HEK293T (cell line): ENCODE measurements around the gene PHF1.

Experiments used
- CTCF ChIA-PET: fragments of 350-600 bp; formaldehyde crosslinking; extraction: SDS; loops from one replicate; lab custom pipeline; 2021; ENCODE audit warnings: antibody characterized with exemption, inconsistent platforms; lab: Yijun Ruan, JAX
- POLR2A ChIA-PET: fragments of 350-600 bp; formaldehyde crosslinking; extraction: SDS; loops from one replicate; lab custom pipeline; 2020; ENCODE audit warnings: antibody characterized with exemption, inconsistent platforms; lab: Yijun Ruan, JAX
- DNase-seq: peaks from one replicate; pipeline ENCODE4 v3.0.0; 2012; ENCODE audit warnings: mixed read lengths; ENCODE audit errors: extremely low spot score
- ARNT ChIP-seq: fragments of 450-650 bp; IDR thresholded peaks from 2 replicates; pipeline ENCODE4 v1.6.1; 2017; ENCODE audit warnings: mild to moderate bottlenecking
- BHLHE40 ChIP-seq: fragments of 450-650 bp; IDR thresholded peaks from 2 replicates; pipeline ENCODE4 v1.6.1; 2016; ENCODE audit warnings: mild to moderate bottlenecking, moderate library complexity, borderline replicate concordance
- CTBP1 ChIP-seq: fragments of 450-650 bp; IDR thresholded peaks from 2 replicates; pipeline ENCODE4 v1.6.1; 2016; ENCODE audit warnings: borderline replicate concordance
- ELF4 ChIP-seq: fragments of 450-650 bp; IDR thresholded peaks from 2 replicates; pipeline ENCODE4 v1.6.1; 2017; ENCODE audit warnings: antibody characterized with exemption
- FOXA1 ChIP-seq: fragments of 450-650 bp; IDR thresholded peaks from 2 replicates; pipeline ENCODE4 v1.6.1; 2016; ENCODE audit warnings: mild to moderate bottlenecking
- FOXK2 ChIP-seq: fragments of 450-650 bp; IDR thresholded peaks from 2 replicates; pipeline ENCODE4 v1.6.1; 2016; ENCODE audit warnings: mild to moderate bottlenecking
- FOXM1 ChIP-seq: fragments of 450-650 bp; IDR thresholded peaks from 2 replicates; pipeline ENCODE4 v1.6.1; 2017; ENCODE audit warnings: mild to moderate bottlenecking, borderline replicate concordance
- HDGF ChIP-seq: fragments of 450-650 bp; IDR thresholded peaks from 2 replicates; pipeline ENCODE4 v1.6.1; 2017; ENCODE audit warnings: antibody characterized with exemption, borderline replicate concordance
- L3MBTL2 ChIP-seq: fragments of 450-650 bp; conservative IDR thresholded peaks from 2 replicates; pipeline ENCODE4 v1.6.1; 2016; ENCODE audit warnings: mild to moderate bottlenecking
- LEF1 ChIP-seq: fragments of 450-650 bp; IDR thresholded peaks from 2 replicates; pipeline ENCODE4 v1.6.1; 2017; ENCODE audit warnings: mild to moderate bottlenecking, borderline replicate concordance
- NFRKB ChIP-seq: fragments of 450-650 bp; IDR thresholded peaks from 2 replicates; pipeline ENCODE4 v1.6.1; 2016; ENCODE audit warnings: mild to moderate bottlenecking, moderate library complexity
- SP1 ChIP-seq: fragments of 450-650 bp; IDR thresholded peaks from 2 replicates; pipeline ENCODE4 v1.6.1; 2017
- SUZ12 ChIP-seq: fragments of 450-650 bp; IDR thresholded peaks from 2 replicates; pipeline ENCODE4 v1.6.1; 2016; ENCODE audit warnings: mild to moderate bottlenecking
- TARDBP ChIP-seq: fragments of 450-650 bp; IDR thresholded peaks from 2 replicates; pipeline ENCODE4 v1.6.1; 2016
- ZNF384 ChIP-seq: fragments of 450-650 bp; IDR thresholded peaks from 2 replicates; pipeline ENCODE4 v1.6.1; 2016
- TF ChIP-seq, protein P1 (sequence below): fragments of 450-650 bp; IDR thresholded peaks from 2 replicates; pipeline ENCODE4 v1.6.1; 2016

Gene PHF1

GRCh38 chr6:33411632-33412005 is 805 bp downstream of the PHF1 start:
- TF ChIP-seq L3MBTL2 = no peak
- no peak for TF ChIP-seq ELF4
- TF ChIP-seq ZNF384 = no peak
- TF ChIP-seq TARDBP = no peak
- no peak for TF ChIP-seq SP1
- no peak for TF ChIP-seq SUZ12
- no peak for TF ChIP-seq LEF1
- no peak for TF ChIP-seq FOXM1
- no peak for DNase-seq
- POLR2A ChIA-PET = no interaction called here
- CTCF ChIA-PET = no interaction called here

GRCh38 chr6:33412140-33413009 is 1.6 kb downstream of the PHF1 start:
- DNase-seq = no peak
- CTCF ChIA-PET = no interaction called here
- POLR2A ChIA-PET = no interaction called here
- TF ChIP-seq ARNT (no peak), SP1 (no peak), NFRKB (no peak), CTBP1 (no peak), FOXA1 (no peak), HDGF (no peak), SUZ12 (no peak), BHLHE40 (no peak), LEF1 (no peak), FOXK2 (no peak), FOXM1 (no peak), TARDBP (no peak), ELF4 (no peak), ZNF384 (no peak)
- TF ChIP-seq, protein P1, sequence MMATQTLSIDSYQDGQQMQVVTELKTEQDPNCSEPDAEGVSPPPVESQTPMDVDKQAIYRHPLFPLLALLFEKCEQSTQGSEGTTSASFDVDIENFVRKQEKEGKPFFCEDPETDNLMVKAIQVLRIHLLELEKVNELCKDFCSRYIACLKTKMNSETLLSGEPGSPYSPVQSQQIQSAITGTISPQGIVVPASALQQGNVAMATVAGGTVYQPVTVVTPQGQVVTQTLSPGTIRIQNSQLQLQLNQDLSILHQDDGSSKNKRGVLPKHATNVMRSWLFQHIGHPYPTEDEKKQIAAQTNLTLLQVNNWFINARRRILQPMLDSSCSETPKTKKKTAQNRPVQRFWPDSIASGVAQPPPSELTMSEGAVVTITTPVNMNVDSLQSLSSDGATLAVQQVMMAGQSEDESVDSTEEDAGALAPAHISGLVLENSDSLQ = no peak

DNA sequence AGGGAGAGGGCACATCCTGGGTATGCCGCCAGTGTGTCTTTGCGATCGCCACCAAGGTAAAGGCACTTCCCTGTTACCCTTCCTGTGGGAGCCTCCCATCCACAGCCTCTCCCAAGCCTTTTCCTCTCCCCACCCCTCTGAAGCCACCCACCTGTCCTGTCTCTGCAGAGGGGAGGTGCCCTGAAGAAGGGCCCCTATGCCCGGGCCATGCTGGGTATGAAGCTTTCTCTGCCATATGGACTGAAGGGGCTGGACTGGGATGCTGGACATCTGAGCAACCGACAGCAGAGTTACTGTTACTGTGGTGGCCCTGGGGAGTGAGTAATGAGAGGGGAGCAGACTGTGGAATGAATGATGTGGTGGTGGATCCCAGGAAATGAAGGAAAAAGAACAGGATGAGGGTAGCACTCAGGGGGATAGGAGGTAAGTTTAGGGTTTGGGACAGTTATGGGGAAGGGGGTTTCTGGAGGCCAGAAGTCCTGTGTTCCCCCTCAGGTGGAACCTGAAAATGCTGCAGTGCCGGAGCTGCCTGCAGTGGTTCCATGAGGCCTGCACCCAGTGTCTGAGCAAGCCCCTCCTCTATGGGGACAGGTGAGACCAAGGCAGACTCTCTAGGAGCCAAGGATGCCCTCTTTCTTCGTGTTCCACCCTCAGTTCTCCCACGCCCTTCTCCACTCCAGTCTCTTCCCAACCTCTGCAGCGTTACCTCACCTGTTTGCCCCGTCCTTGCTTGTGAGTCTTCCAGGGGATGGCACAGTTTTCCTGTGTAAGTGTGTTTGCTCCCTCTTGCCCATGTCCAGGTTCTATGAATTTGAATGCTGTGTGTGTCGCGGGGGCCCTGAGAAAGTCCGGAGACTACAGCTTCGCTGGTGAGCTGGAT is 2.7 kb downstream of the PHF1 start:
- ChIA-PET POLR2A (no interaction called here), CTCF (no interaction called here)
- TF ChIP-seq SP1 = no peak
- TF ChIP-seq TARDBP = no peak
- no peak for DNase-seq

DNA sequence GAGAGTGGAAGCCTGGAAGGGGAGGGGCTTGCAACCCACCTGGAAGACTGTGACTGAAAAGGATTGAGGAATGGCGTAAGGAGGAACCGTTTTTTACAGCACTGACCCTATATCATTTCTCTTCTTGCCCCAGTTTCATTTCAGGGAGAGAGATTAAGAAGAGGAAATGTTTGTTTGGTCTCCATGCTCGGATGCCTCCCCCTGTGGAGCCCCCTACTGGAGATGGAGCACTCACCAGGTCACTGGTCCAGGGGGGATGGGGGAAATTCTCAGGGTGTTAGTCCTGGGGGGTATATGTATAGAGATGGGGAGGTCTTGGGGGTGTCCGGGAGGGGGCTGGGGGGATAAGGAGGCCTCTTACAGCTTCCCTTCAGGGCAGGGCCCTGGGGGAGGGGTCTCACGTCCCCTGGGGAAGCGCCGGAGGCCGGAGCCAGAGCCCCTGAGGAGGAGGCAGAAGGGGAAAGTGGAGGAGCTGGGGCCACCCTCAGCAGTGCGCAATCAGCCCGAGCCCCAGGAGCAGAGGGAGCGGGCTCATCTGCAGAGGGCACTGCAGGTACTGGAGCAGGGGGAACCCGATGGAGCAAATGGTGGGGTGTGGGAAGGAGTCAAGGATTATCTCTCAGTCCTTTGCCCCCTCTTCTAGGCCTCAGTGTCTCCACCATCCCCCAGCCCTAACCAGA is 3.9 kb downstream of the PHF1 start:
- no peak for DNase-seq
- POLR2A ChIA-PET = no interaction called here
- TF ChIP-seq CTBP1 (no peak), FOXA1 (no peak), ARNT (no peak), FOXK2 (no peak)
- CTCF ChIA-PET = no interaction called here

- no peak for TF ChIP-seq HDGF
- no peak for TF ChIP-seq BHLHE40
- TF ChIP-seq FOXA1 = no peak
- TF ChIP-seq FOXK2 = no peak
- TF ChIP-seq SP1 = no peak
- no peak for TF ChIP-seq TARDBP
- no peak for TF ChIP-seq ZNF384
- TF ChIP-seq FOXM1 = no peak
- no peak for TF ChIP-seq CTBP1
- no peak for TF ChIP-seq L3MBTL2
- TF ChIP-seq ELF4 = no peak
- no peak for TF ChIP-seq SUZ12
- TF ChIP-seq ARNT = no peak
- POLR2A ChIA-PET = no interaction called here
- CTCF ChIA-PET = no interaction called here
- no peak for DNase-seq
These were observed 5.0 kb downstream of the PHF1 start for GRCh38 chr6:33415831-33416230.

DNA sequence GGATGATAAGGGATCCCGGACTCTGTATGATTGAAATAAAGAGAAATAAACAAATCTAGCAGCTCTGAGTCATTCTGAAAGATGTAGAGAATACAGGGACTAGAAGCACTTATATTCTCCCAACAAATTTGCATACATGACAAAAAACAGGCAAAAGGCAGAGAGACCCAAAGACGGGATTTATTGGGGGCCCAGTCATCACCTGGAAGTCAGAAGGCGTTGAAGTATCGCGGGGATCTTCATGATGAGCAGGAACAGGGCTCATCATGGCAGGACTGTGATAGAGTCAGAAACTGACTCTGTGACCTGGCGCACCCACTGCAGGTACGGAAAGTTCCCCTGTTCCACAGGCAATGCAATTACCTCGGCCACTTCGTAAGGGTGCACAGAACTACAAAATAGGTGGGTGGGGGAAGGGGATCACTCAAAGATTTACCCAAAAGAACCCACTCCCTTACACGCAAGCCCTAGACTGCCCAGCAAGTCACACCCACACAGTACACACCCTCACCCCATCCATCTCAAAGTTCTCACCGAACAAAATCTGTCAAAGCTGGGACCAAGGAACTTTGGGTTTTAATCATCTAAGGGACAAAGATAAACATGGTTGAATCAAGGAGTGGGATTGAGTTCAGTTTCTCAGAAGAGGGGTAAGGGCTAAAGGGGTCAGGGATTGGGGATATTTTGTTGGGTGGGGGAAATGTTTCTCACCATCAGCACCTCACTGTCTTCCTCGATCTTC is 5.7 kb downstream of the PHF1 start:
- no peak for DNase-seq
- no peak for TF ChIP-seq ELF4
- no peak for TF ChIP-seq L3MBTL2
- no peak for TF ChIP-seq ZNF384
- no peak for TF ChIP-seq ARNT
- no peak for TF ChIP-seq FOXM1
- TF ChIP-seq BHLHE40 = no peak
- no peak for TF ChIP-seq LEF1
- no peak for TF ChIP-seq CTBP1
- TF ChIP-seq SUZ12 = no peak
- no peak for TF ChIP-seq NFRKB
- ChIA-PET CTCF (no interaction called here), POLR2A (interaction anchor here (0.7 to 3.4 kb wide), 3 partner anchors 23 to 145 kb away, joined by 3 to 11 read pairs (median 3); partner anchors contain the start of genes RPS18, VPS52 and ZBTB9)
